SJSA1 (cell line): ENCODE data around the gene POLN. TPM values are rescaled to one million over a fixed set of nuclear protein-coding genes. Genes with fewer than 3 reads are reported as not detected.

Source experiments
- DNase-seq, 2 experiments: peaks; one replicate each; pipeline ENCODE4 v3.0.0-alpha.2; 2015 to 2020; ENCODE audit warnings: low spot score in 2 of 2, low read depth in 1 of 2
- H3K27ac ChIP-seq: fragments of 250-450 bp; sonication (Bioruptor Pico); 2 replicates; pipeline ENCODE4 v1.5.1; 2020; ENCODE audit warnings: mild to moderate bottlenecking, moderate library complexity
- H3K27me3 ChIP-seq: fragments of 250-450 bp; sonication (Bioruptor Pico); replicated peaks from 2 replicates; pipeline ENCODE4 v1.5.1; 2020; ENCODE audit warnings: mild to moderate bottlenecking, moderate library complexity
- H3K36me3 ChIP-seq: fragments of 250-450 bp; sonication (Bioruptor Pico); 2 replicates; pipeline ENCODE4 v1.5.1; 2020; ENCODE audit warnings: mild to moderate bottlenecking
- H3K4me1 ChIP-seq: fragments of 250-450 bp; sonication (Bioruptor Pico); replicated peaks from 2 replicates; pipeline ENCODE4 v1.6.1; 2021; ENCODE audit warnings: mild to moderate bottlenecking
- H3K4me3 ChIP-seq: fragments of 250-450 bp; sonication (Bioruptor Pico); 2 replicates; pipeline ENCODE4 v1.5.1; 2020; ENCODE audit warnings: mild to moderate bottlenecking
- H3K9me3 ChIP-seq: fragments of 250-450 bp; sonication (Bioruptor Pico); replicated peaks from 2 replicates; pipeline ENCODE4 v1.5.1; 2020; ENCODE audit warnings: mild to moderate bottlenecking
- total RNA-seq: library from RNA; depleted of rRNA; stranded (reverse); fragments of >200 nt; shearing (Covaris generic); gene quantifications from 2 replicates; pipeline ENCODE4 v1.2.3, GENCODE V29; 2014

Gene POLN
- total RNA-seq, 1 experiment from 2014 or later, result 0.61 TPM

GRCh38 chr4:2255501-2256155 lies 13.7 kb upstream of the POLN start:
- no peak overlapping the region for H3K4me3 ChIP-seq
- peak in 1 of 2 experiments; percentile 19 for DNase-seq
- H3K27ac ChIP-seq, result no peak overlapping the region
- no peaks in the 10 kb centered on the region for H3K36me3 ChIP-seq
- no peaks in the 10 kb centered on the region for H3K9me3 ChIP-seq
- no peaks in the 10 kb centered on the region for H3K4me1 ChIP-seq
- no peaks in the 10 kb centered on the region for H3K27me3 ChIP-seq

DNA sequence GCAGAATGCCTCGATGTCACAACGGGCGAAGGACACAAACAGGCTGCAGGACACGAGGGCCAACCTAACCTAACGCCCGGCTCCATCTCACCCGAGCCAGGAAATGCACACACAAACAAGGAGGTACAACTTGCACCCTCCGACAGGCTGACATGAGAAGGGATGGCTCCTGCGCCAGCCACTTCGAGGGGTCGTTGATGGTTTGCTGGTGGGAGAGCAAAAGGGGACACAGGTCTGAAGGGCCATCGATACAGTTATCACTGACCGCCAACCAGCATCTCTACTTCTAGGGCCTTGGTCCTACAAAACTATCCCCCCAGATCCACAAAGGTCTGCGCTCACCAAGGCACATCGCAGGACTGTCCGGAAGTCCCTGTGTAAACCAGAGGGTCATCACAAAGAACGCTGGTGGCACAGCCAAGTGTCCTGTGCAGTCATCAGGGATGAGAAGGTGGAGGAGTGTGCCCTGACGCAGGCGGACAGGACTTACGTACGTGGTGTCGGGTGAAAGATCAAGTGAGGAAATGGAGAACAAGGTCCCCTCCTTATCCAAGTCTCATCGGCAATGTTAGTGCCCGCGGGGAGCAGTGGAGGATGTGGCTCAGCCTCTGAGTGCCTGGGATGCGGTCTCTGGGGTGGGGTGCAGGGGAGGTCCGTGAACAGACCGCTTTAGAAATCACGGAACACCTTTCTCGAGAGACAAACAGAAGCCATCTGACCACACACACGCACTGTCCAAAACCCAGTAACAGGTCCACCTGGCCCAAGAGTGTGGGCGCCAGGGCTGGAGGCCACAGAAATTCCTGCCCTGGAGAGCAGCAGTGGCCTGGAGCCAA lies 13.0 kb upstream of the POLN start:
- no peak overlapping the region for H3K27ac ChIP-seq
- H3K9me3 ChIP-seq, result no peaks in the 10 kb centered on the region
- no peaks in the 10 kb centered on the region for H3K27me3 ChIP-seq
- H3K4me1 ChIP-seq, result no peaks in the 10 kb centered on the region
- no peak overlapping the region for H3K4me3 ChIP-seq
- DNase-seq, result no peak
- no peaks in the 10 kb centered on the region for H3K36me3 ChIP-seq

DNA sequence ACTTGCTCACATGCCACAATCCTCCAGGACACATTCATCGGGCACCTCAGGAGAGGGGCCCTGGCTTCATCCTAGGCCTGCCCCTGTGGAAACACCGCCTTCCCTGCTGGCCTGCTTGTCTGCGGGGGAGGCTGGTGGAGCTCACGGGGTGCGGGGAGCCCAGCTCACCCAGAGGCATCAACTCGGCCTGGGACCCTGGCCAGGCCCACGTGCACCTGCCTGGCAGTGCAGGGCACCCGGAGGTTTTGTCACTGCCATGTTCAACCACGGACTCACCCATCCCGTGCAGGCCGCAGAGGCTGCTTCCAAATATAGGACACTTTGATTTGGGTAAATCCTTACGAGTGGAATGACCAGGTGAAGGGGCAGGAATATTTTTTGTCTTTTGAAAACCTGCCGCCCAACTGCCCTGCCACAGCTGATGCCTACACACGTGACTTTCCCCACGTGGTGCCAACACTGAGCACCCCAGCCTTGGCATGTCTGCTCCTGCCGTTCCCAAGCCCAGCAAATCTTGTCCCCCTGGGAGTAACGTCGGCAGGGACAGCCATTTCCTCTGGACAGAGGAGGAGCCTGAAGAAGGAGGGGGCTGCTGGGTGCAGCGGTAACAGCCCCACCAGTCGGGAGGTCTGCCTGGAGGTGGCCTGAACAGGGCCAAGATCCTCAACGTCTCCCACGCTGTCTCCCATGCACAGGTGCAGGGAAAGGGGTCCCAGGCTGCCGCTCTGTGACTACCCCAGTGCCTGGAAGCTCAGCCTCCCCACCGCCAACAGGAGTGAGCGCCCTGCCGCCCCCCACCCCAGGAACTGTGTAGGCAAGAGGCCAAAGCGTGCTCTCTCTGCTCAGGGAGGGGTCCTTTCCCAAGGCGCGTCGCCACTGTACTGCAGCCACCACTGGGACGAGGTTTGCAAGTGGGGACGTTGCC lies 11.5 kb upstream of the POLN start:
- no peaks in the 10 kb centered on the region for H3K4me1 ChIP-seq
- DNase-seq, result peak in 1 of 2 experiments; percentile 28
- no peaks in the 10 kb centered on the region for H3K36me3 ChIP-seq
- H3K27ac ChIP-seq, result no peak overlapping the region
- no peaks in the 10 kb centered on the region for H3K9me3 ChIP-seq
- H3K27me3 ChIP-seq, result no peaks in the 10 kb centered on the region
- no peak overlapping the region for H3K4me3 ChIP-seq

DNA sequence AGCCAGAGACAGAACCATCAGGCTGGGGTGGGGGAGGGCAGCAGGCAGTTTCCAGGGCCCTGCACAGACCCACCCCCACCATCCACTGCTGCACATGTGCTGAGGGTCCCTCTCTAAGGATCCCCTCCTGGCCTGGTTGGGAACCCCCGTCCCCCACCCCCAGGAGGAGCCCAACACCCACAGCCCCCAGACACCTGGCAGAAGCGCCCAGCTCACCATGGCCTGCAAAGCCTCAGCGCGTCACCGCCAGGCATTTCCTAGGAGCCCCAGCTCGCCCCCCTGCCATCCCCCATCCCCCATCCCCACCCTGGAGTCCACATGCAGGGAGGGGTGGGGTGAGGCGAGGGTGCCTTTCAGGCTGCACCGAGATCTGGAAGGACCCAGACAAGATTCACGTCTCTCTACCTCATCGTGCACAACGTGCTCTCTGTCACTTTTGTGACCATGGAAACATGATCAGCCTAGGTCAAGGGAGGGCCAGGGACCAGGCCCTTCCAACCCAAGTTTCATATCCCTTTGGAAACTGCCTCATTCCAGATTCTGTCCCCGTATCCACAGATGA lies 10.7 kb upstream of the POLN start:
- H3K4me3 ChIP-seq, result no peak overlapping the region
- no peak overlapping the region for H3K27ac ChIP-seq
- H3K36me3 ChIP-seq, result no peaks in the 10 kb centered on the region
- no peaks in the 10 kb centered on the region for H3K9me3 ChIP-seq
- H3K4me1 ChIP-seq, result no peaks in the 10 kb centered on the region
- no peaks in the 10 kb centered on the region for H3K27me3 ChIP-seq
- no peak for DNase-seq

DNA sequence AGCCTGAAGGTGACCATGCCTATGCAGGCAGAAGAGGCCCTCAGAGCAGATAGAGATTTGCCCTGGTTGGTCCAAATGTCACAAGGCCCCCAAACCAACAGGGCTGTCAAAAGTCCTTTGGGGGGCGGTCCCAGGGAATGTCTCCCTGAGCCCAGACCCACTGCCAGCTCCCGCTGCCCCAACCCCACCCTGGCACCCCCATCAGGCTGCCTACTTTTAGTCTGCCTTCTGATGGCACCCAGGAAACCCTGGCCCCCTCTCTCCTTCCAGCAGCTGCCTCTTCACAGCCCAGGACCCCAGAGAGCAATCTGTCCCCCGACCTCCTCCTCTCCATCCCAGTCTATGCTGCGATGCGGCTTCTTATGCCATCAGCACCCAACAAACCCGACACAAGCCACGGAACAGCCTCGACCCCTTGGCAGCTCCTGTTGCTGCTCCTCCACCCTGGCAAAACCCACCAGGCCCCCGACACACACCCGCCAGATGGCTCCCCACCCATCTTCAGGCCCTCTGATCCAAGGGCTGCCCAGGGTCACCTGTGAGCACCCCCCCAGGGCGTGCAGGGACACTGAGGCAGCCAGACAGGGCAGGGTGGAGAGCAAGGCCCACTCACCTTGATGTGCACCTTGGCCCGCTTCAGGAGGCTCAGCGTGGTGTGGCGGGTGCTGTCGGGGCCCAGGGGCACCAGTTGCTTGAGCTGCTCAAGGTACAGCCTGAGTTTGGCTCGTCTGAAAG lies 10.0 kb upstream of the POLN start:
- no peak for DNase-seq
- H3K36me3 ChIP-seq, result no peaks in the 10 kb centered on the region
- H3K27ac ChIP-seq, result no peak overlapping the region
- H3K4me3 ChIP-seq, result no peak overlapping the region
- no peaks in the 10 kb centered on the region for H3K4me1 ChIP-seq
- H3K27me3 ChIP-seq, result no peaks in the 10 kb centered on the region
- H3K9me3 ChIP-seq, result no peaks in the 10 kb centered on the region

GRCh38 chr4:2251073-2251794 lies 9.3 kb upstream of the POLN start:
- H3K4me1 ChIP-seq, result no peaks in the 10 kb centered on the region
- no peaks in the 10 kb centered on the region for H3K36me3 ChIP-seq
- DNase-seq, result no peak
- H3K4me3 ChIP-seq, result no peak overlapping the region
- no peaks in the 10 kb centered on the region for H3K27me3 ChIP-seq
- no peaks in the 10 kb centered on the region for H3K9me3 ChIP-seq
- no peak overlapping the region for H3K27ac ChIP-seq

- H3K27ac ChIP-seq, result no peak overlapping the region
- DNase-seq, result no peak
- no peaks in the 10 kb centered on the region for H3K9me3 ChIP-seq
- H3K27me3 ChIP-seq, result no peaks in the 10 kb centered on the region
- H3K4me1 ChIP-seq, result no peaks in the 10 kb centered on the region
- H3K36me3 ChIP-seq, result no peaks in the 10 kb centered on the region
- no peak overlapping the region for H3K4me3 ChIP-seq
Observed at GRCh38 chr4:2250357-2251072, 8.6 kb upstream of the POLN start.

- DNase-seq, result no peak
- Histone ChIP-seq H3K9me3 (no peaks in the 10 kb centered on the region), H3K4me3 (no peak overlapping the region), H3K27ac (no peak overlapping the region), H3K27me3 (no peaks in the 10 kb centered on the region), H3K4me1 (no peaks in the 10 kb centered on the region), H3K36me3 (no peaks in the 10 kb centered on the region)
Observed at GRCh38 chr4:2249526-2250356, 7.8 kb upstream of the POLN start.

- DNase-seq, result peak in 1 of 2 experiments; percentile 24
- H3K27ac ChIP-seq, result no peak overlapping the region
- no peak overlapping the region for H3K4me3 ChIP-seq
- H3K36me3 ChIP-seq, result no peaks in the 10 kb centered on the region
- H3K4me1 ChIP-seq, result no peaks in the 10 kb centered on the region
- no peaks in the 10 kb centered on the region for H3K9me3 ChIP-seq
- no peaks in the 10 kb centered on the region for H3K27me3 ChIP-seq
Observed at GRCh38 chr4:2248821-2249261, 6.9 kb upstream of the POLN start.

GRCh38 chr4:2248044-2248780 lies 6.3 kb upstream of the POLN start:
- H3K9me3 ChIP-seq, result no peaks in the 10 kb centered on the region
- no peak overlapping the region for H3K27ac ChIP-seq
- H3K27me3 ChIP-seq, result no peaks in the 10 kb centered on the region
- peak in 1 of 2 experiments; percentile 22 for DNase-seq
- no peaks in the 10 kb centered on the region for H3K4me1 ChIP-seq
- H3K4me3 ChIP-seq, result no peak overlapping the region
- no peaks in the 10 kb centered on the region for H3K36me3 ChIP-seq
